ENCODE data around the gene HBB.

The HBB gene

DNA sequence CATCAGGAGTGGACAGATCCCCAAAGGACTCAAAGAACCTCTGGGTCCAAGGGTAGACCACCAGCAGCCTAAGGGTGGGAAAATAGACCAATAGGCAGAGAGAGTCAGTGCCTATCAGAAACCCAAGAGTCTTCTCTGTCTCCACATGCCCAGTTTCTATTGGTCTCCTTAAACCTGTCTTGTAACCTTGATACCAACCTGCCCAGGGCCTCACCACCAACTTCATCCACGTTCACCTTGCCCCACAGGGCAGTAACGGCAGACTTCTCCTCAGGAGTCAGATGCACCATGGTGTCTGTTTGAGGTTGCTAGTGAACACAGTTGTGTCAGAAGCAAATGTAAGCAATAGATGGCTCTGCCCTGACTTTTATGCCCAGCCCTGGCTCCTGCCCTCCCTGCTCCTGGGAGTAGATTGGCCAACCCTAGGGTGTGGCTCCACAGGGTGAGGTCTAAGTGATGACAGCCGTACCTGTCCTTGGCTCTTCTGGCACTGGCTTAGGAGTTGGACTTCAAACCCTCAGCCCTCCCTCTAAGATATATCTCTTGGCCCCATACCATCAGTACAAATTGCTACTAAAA, at the start of gene HBB:
TSS of gene HBB (minus strand) at position 340 of the 579 bp plus-strand sequence. CDS start at position 290, 50 bp downstream.
- H3K4me3 ChIP-seq (replicated peaks; ENCODE audit: low read depth, low read length): no peak within 1 kb of the TSS
- TF ChIP-seq, protein P1, sequence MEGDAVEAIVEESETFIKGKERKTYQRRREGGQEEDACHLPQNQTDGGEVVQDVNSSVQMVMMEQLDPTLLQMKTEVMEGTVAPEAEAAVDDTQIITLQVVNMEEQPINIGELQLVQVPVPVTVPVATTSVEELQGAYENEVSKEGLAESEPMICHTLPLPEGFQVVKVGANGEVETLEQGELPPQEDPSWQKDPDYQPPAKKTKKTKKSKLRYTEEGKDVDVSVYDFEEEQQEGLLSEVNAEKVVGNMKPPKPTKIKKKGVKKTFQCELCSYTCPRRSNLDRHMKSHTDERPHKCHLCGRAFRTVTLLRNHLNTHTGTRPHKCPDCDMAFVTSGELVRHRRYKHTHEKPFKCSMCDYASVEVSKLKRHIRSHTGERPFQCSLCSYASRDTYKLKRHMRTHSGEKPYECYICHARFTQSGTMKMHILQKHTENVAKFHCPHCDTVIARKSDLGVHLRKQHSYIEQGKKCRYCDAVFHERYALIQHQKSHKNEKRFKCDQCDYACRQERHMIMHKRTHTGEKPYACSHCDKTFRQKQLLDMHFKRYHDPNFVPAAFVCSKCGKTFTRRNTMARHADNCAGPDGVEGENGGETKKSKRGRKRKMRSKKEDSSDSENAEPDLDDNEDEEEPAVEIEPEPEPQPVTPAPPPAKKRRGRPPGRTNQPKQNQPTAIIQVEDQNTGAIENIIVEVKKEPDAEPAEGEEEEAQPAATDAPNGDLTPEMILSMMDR (IDR thresholded peaks at IDR 0.05; ENCODE audit: low read length, missing control alignments): no peak
- DNase-seq (ENCODE audit: low read depth): no peak

DNA sequence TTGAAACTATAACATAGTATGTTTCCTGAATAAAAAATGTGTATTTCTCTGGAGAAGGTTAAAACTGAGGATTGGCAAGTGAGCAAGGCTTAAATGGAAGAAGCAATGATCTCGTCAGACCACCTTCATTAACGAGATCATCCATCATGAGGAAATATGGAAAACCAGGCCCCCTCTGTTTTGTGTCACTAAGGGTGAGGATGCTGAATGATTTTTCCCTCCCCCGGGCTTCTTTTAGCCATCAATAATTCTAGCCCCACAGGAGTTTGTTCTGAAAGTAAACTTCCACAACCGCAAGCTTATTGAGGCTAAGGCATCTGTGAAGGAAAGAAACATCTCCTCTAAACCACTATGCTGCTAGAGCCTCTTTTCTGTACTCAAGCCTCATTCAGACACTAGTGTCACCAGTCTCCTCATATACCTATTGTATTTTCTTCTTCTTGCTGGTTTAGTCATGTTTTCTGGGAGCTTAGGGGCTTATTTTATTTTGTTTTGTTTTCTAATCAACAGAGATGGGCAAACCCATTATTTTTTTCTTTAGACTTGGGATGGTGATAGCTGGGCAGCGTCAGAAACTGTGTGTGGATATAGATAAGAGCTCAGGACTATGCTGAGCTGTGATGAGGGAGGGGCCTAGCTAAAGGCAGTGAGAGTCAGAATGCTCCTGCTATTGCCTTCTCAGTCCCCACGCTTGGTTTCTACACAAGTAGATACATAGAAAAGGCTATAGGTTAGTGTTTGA, 48.7 kb upstream of the HBB start:
- no peak overlapping the region for H3K4me3 ChIP-seq (replicated peaks; ENCODE audit: low read depth, low read length)
- TF ChIP-seq, protein P1 (IDR thresholded peaks at IDR 0.05; ENCODE audit: low read length, missing control alignments): no peak
- DNase-seq (ENCODE audit: low read depth): no peak

GRCh38 chr11:5274395-5274794, 47.5 kb upstream of the HBB start:
- DNase-seq (ENCODE audit: low read depth): peak; percentile 3
- TF ChIP-seq, protein P1 (IDR thresholded peaks at IDR 0.05; ENCODE audit: low read length, missing control alignments): no peak
- no peak overlapping the region for H3K4me3 ChIP-seq (replicated peaks; ENCODE audit: low read depth, low read length)

GRCh38 chr11:5272395-5273017, 45.6 kb upstream of the HBB start:
- no peak for DNase-seq (ENCODE audit: low read depth)
- TF ChIP-seq, protein P1 (IDR thresholded peaks at IDR 0.05; ENCODE audit: low read length, missing control alignments): no peak
- no peak overlapping the region for H3K4me3 ChIP-seq (replicated peaks; ENCODE audit: low read depth, low read length)

- TF ChIP-seq, protein P1 (IDR thresholded peaks at IDR 0.05; ENCODE audit: low read length, missing control alignments): no peak
- no peak within 1 kb of the TSS for H3K4me3 ChIP-seq (replicated peaks; ENCODE audit: low read depth, low read length)
- DNase-seq (ENCODE audit: low read depth): no peak
Observed at GRCh38 chr11:5269715-5270147, 42.9 kb upstream of the HBB start, which contains the start of gene HBE1. TSS of gene HBE1 (minus strand) at chr11:5269945. CDS start at chr11:5269890, 55 bp downstream.

- no peak overlapping the region for H3K4me3 ChIP-seq (replicated peaks; ENCODE audit: low read depth, low read length)
- DNase-seq (ENCODE audit: low read depth): no peak
- TF ChIP-seq, protein P1 (IDR thresholded peaks at IDR 0.05; ENCODE audit: low read length, missing control alignments): no peak
Observed at GRCh38 chr11:5267033-5267563, 40.2 kb upstream of the HBB start.

Measured in fibroblast of pulmonary artery (primary cell).